ENCODE measurements around the gene FLOT1. TPM values are rescaled to one million over a fixed set of nuclear protein-coding genes. Genes with fewer than 3 reads are reported as not detected.
A peak's percentile ranks its signal among the peaks of the same experiment; 100 is the strongest.

The FLOT1 gene
- polyA plus RNA-seq, 1 experiment: 155 TPM

GRCh38 chr6:30748851-30749540, 6.5 kb upstream of the FLOT1 start:
- Histone ChIP-seq H3K4me3 (ENCODE audit: low read depth, low read length) (no peak overlapping the region), H3K27me3 (ENCODE audit: control insufficient read depth, insufficient read depth, low read length) (no peaks in the 10 kb centered on the region), H3K27ac (ENCODE audit: low read depth, low read length) (peak overlapping the region; percentile 52), H3K9me3 (ENCODE audit: control insufficient read depth, insufficient read depth, low read length) (no peaks in the 10 kb centered on the region; the same call in 1 of the 2 replicates)
- TF ChIP-seq CTCF (IDR thresholded peaks at IDR 0.05; ENCODE audit: low read depth, low read length): no peak
- ChIA-PET CTCF (interaction anchor here (0.5 to 1.1 kb wide), 2 partner anchors 73 to 98 kb away, joined by 3 read pairs; no protein-coding TSS in a partner anchor), POLR2A (interaction anchor here (0.8 to 1.0 kb wide), 2 partner anchors 22 to 71 kb away, joined by 3 to 4 read pairs; no protein-coding TSS in a partner anchor)
- DNase-seq (ENCODE audit: low read depth, low spot score): no peak

DNA sequence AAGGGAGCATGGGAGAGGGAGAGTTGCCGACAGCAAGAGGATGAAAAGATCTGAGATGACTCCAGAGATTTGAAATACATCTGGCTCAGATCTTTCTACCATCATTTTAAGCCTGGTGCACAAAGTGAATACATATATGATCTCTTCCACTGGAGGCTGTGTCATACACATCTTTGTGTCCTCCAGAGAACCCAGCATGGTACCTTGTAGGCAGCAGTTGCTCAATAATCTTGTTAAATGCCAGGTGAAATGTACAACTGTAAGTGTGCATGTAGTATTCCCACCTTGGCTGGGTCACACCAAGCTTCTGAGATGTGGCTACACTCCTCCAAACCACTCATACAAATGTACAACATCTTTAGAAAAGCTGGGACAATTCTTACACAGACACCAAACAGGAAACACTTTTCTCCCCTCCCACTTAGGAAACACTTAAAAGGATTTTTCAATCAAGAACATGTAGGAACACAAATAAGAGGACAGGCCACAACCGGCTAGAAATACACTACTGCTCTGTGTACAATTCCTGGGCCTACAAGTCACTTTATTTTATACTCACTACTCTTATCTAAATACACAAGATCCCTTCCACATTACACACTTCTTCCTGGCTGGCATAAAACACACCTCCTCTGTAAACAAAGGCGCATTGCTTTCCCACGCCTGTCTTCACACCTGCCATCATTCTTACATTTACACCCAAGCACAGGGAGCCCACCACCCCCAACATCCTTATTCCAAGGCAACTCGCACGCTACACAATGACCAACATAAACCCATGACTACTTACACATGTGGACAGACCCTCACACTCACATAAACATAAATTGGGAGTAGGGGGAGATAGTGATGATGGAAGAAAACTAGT, 5.6 kb upstream of the FLOT1 start:
- DNase-seq (ENCODE audit: low read depth, low spot score): no peak
- Histone ChIP-seq H3K9me3 (ENCODE audit: control insufficient read depth, insufficient read depth, low read length) (no peaks in the 10 kb centered on the region; the same call in 1 of the 2 replicates), H3K4me3 (ENCODE audit: low read depth, low read length) (no peak overlapping the region), H3K27ac (ENCODE audit: low read depth, low read length) (peak overlapping the region; percentile 54), H3K27me3 (ENCODE audit: control insufficient read depth, insufficient read depth, low read length) (no peaks in the 10 kb centered on the region)
- ChIA-PET CTCF (interaction anchor here (0.7 to 1.1 kb wide), 2 partner anchors 73 to 74 kb away, joined by 3 to 4 read pairs; no protein-coding TSS in a partner anchor), POLR2A (interaction anchor here (0.8 to 1.0 kb wide), 2 partner anchors 22 to 72 kb away, joined by 3 to 4 read pairs; no protein-coding TSS in a partner anchor)
- TF ChIP-seq CTCF (IDR thresholded peaks at IDR 0.05; ENCODE audit: low read depth, low read length): no peak

DNA sequence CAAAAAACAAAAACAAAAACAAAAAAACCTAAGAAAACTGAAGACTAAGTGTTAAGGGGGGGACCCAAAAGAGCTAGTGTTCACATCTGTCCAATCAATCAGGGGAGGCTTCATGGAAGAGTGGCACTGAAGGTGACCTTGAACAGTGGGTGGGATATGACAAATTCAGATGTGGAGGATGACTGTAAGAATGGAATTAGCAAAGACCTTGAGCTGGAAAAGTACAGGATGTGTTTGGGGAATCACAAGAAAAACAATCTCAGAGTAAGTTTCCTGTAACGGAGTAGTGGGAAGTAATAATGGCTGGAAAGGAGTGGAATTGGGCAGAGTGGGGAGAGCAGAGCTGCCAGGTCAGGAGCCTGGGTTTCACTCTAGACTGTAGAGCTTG, 4.8 kb upstream of the FLOT1 start:
- no peak for DNase-seq (ENCODE audit: low read depth, low spot score)
- Histone ChIP-seq H3K4me3 (ENCODE audit: low read depth, low read length) (no peak overlapping the region), H3K27ac (ENCODE audit: low read depth, low read length) (no peak overlapping the region), H3K9me3 (ENCODE audit: control insufficient read depth, insufficient read depth, low read length) (no peaks in the 10 kb centered on the region; the same call in 1 of the 2 replicates), H3K27me3 (ENCODE audit: control insufficient read depth, insufficient read depth, low read length) (no peaks in the 10 kb centered on the region)
- CTCF ChIA-PET: interaction anchor here (0.6 to 1.1 kb wide), 5 partner anchors 13 to 80 kb away, joined by 3 to 8 read pairs (median 3); no protein-coding TSS in a partner anchor
- TF ChIP-seq CTCF (IDR thresholded peaks at IDR 0.05; ENCODE audit: low read depth, low read length): no peak
- POLR2A ChIA-PET: no interaction called here

GRCh38 chr6:30744054-30744805, 1.7 kb upstream of the FLOT1 start, which contains the start of gene IER3:
TSS of gene IER3 (minus strand) at chr6:30744547. CDS start at chr6:30744518, 29 bp downstream.
- DNase-seq (ENCODE audit: low read depth, low spot score): peak; percentile 85
- Histone ChIP-seq H3K27me3 (ENCODE audit: control insufficient read depth, insufficient read depth, low read length) (no peaks in the 10 kb centered on the region), H3K27ac (ENCODE audit: low read depth, low read length) (peak within 1 kb of the TSS; percentile 93), H3K9me3 (ENCODE audit: control insufficient read depth, insufficient read depth, low read length) (no peaks in the 10 kb centered on the region; the same call in 1 of the 2 replicates), H3K4me3 (ENCODE audit: low read depth, low read length) (peak within 1 kb of the TSS; percentile 94)
- ChIA-PET POLR2A (interaction anchor here (0.6 to 4.4 kb wide), 18 partner anchors 8 to 140 kb away, joined by 3 to 47 read pairs (median 6); partner anchors contain the start of genes DDR1 and TUBB), CTCF (interaction anchor here (1.2 to 1.4 kb wide), 3 partner anchors 8 to 78 kb away, joined by 3 to 4 read pairs (median 3); no protein-coding TSS in a partner anchor)
- TF ChIP-seq CTCF (IDR thresholded peaks at IDR 0.05; ENCODE audit: low read depth, low read length): peak; percentile 69

Data from AG04450 (cell line).